ENCODE data around the gene ZNF343. TPM values are rescaled to one million over a fixed set of nuclear protein-coding genes. Genes with fewer than 3 reads are reported as not detected.

Gene ZNF343
- total and polyA plus RNA-seq, 2 of the 8 experiments (the other 6 are each of a cell fraction or from before 2014, with no cell fraction given) = 1.8 to 5.0 TPM

DNA sequence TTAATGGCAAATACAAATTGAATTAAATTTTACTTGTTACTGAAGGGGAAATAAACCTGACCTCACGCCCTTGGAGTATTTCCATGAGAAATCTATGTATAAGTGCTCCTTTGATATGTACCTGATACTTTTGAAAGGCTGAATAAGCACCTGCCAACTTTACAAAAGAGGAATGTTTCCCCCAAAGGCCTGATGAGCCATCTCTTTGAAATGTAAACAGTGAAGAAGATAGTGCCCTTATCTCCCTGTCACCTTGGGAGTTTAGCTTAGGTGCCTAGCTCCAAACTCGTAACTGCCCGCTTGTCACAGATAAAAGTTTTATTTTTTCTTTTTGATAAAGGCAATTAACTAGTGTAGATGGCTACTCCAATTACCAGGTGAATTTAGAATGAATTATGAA is 1.1 kb upstream of the ZNF343 start:
- H2AK5ac ChIP-seq (ENCODE audit: low read depth, low read length) = no peak overlapping the region
- no peak overlapping the region for H2BK120ac ChIP-seq (replicated peaks; ENCODE audit: low read depth, low read length)
- H3K23me2 ChIP-seq (ENCODE audit: low read depth, low read length) = peaks cover 8% of the 10 kb centered on the region; the same call in 1 of the 2 replicates
- no peak overlapping the region for H3K27ac ChIP-seq (ENCODE audit: low read depth, low read length)
- DNase-seq (ENCODE audit: low read depth in 1 of 2, low spot score in 2 of 2) (peak in 1 of 2 experiments; percentile 33), FAIRE-seq (no peak)
- peak overlapping the region in 2 of 4 experiments; percentile 78 to 81; a peak in 3 of 8 replicates for H3K4me3 ChIP-seq (ENCODE audit: extremely low read depth in 1 of 4, insufficient read depth in 2 of 4, low read depth in 3 of 4, low read length in 4 of 4)
- ChIA-PET POLR2A (ENCODE audit: partially characterized antibody) (interaction anchor here (1.2 to 2.9 kb wide), 2 partner anchors 13 to 40 kb away, joined by 3 to 19 read pairs; partner anchors contain the start of gene SNRPB), CTCF (ENCODE audit: partially characterized antibody) (interaction anchor here (0.6 to 3.9 kb wide), 5 partner anchors 11 to 123 kb away, joined by 3 to 22 read pairs (median 3); no protein-coding TSS in a partner anchor)
- H2AFZ ChIP-seq (ENCODE audit: low read length) = no peak overlapping the region
- H3K79me1 ChIP-seq (ENCODE audit: low read depth, low read length) = no peaks in the 10 kb centered on the region
- no peaks in the 10 kb centered on the region for H3K9me3 ChIP-seq (ENCODE audit: insufficient read depth in 2 of 2, low read depth in 1 of 2, low read length in 1 of 2)
- H4K20me1 ChIP-seq (replicated peaks in 1 of 2; ENCODE audit: control insufficient read depth in 1 of 2, insufficient read depth in 2 of 2, low read length in 2 of 2) = peaks cover 0 to 4% of the 10 kb centered on the region in 2 experiments
- H2BK15ac ChIP-seq (ENCODE audit: low read length) = no peak overlapping the region
- no peak overlapping the region for H2BK5ac ChIP-seq (ENCODE audit: low read depth, low read length)
- no peak overlapping the region for H4K5ac ChIP-seq (ENCODE audit: insufficient read length, low read depth, low read length)
- no peak overlapping the region for H2BK20ac ChIP-seq (ENCODE audit: low read length)
- H3K14ac ChIP-seq (ENCODE audit: insufficient read length) = no peak overlapping the region
- H2BK12ac ChIP-seq (ENCODE audit: low read depth, low read length) = no peak overlapping the region
- H3K18ac ChIP-seq (ENCODE audit: extremely low read depth, low read length) = no peak overlapping the region
- H3K36me3 ChIP-seq (ENCODE audit: control insufficient read depth in 2 of 4, insufficient read depth in 4 of 4, low read length in 3 of 4) = 0 out of 8 replicates have a peak, but pooled peaks cover 0 to 2% (median 0%) of the 10 kb centered on the region in 4 experiments
- peaks cover 0 to 5% (median 2%) of the 10 kb centered on the region in 4 experiments; a peak in 3 of 7 replicates for H3K4me1 ChIP-seq (replicated peaks in 1 of 4; ENCODE audit: control insufficient read depth in 3 of 4, insufficient read depth in 4 of 4, low read length in 3 of 4)
- no peak overlapping the region for H3K56ac ChIP-seq (replicated peaks; ENCODE audit: insufficient read length, low read depth, low read length)
- H3K9ac ChIP-seq (replicated peaks in 1 of 4; ENCODE audit: extremely low read depth in 1 of 4, low read depth in 3 of 4, low read length in 3 of 4) = no peak overlapping the region
- peaks cover 28 to 68% (median 56%) of the 10 kb centered on the region in 4 experiments for H3K27me3 ChIP-seq (replicated peaks in 1 of 4; ENCODE audit: control insufficient read depth in 3 of 4, extremely low read depth in 1 of 4, insufficient read depth in 3 of 4, low read length in 3 of 4)
- peak overlapping the region; percentile 87 to 95; a peak in 3 of 4 replicates for H3K4me2 ChIP-seq (ENCODE audit: insufficient read depth in 1 of 2, low read depth in 2 of 2, low read length in 2 of 2)
- H4K91ac ChIP-seq (replicated peaks; ENCODE audit: insufficient read length, low read length) = no peak overlapping the region
- H3K23ac ChIP-seq (ENCODE audit: insufficient read length) = no peak overlapping the region
- WGBS, 2 experiments (ENCODE audit: extremely low coverage in 1 of 2, insufficient coverage in 1 of 2, insufficient read length in 1 of 2, insufficient replicate concordance in 2 of 2, low coverage in 1 of 2, low lambda C conversion rate in 2 of 2, missing lambda C conversion rate in 1 of 2) = 15% methylated on average over 3 of the region's 3 CpGs; no CpG with 5 or more reads in 1 of the 2 experiments
- H3K79me2 ChIP-seq (ENCODE audit: control insufficient read depth in 1 of 2, insufficient read depth in 2 of 2, low read length in 2 of 2) = no peaks in the 10 kb centered on the region
- H3K4ac ChIP-seq (replicated peaks; ENCODE audit: insufficient read length, low read depth, low read length) = no peak overlapping the region
- H4K8ac ChIP-seq (ENCODE audit: extremely low read depth, insufficient read depth, low read length) = no peak overlapping the region
- 0 out of 2 replicates have a peak, but pooled peaks have one; percentile 54 for TF ChIP-seq SP1 (IDR thresholded peaks at IDR 0.05; ENCODE audit: low read depth, low read length)
- TF ChIP-seq SIN3A (conservative IDR thresholded peaks at IDR 0.05 in 1 of 2, IDR thresholded peaks at IDR 0.05 in 1 of 2; ENCODE audit: low read depth in 1 of 2, low read length in 2 of 2) = no peak
- 0 out of 2 replicates have a peak, but pooled peaks have one; percentile 48 for TF ChIP-seq POU5F1 (IDR thresholded peaks at IDR 0.05; ENCODE audit: low read depth, low read length)
- TF ChIP-seq, protein P1, sequence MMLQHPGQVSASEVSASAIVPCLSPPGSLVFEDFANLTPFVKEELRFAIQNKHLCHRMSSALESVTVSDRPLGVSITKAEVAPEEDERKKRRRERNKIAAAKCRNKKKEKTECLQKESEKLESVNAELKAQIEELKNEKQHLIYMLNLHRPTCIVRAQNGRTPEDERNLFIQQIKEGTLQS (IDR thresholded peaks at IDR 0.05; ENCODE audit: insufficient read depth, low read depth, low read length) = no peak
- no peak for TF ChIP-seq TAF7 (optimal IDR thresholded peaks at IDR 0.05; ENCODE audit: borderline replicate concordance, low read depth, low read length)
- TF ChIP-seq CEBPB (IDR thresholded peaks at IDR 0.05; ENCODE audit: low read depth, low read length) = no peak
- no peak for TF ChIP-seq SP2 (IDR thresholded peaks at IDR 0.05; ENCODE audit: low read length)
- no peak for TF ChIP-seq HDAC6 (IDR thresholded peaks at IDR 0.05; ENCODE audit: low read depth, low read length)
- no peak for TF ChIP-seq NRF1 (IDR thresholded peaks at IDR 0.05; ENCODE audit: low read depth, low read length)
- TF ChIP-seq TBP (IDR thresholded peaks at IDR 0.05; ENCODE audit: low read depth, low read length) = no peak
- TF ChIP-seq CBX8 (IDR thresholded peaks at IDR 0.05; ENCODE audit: borderline replicate concordance, low read depth, low read length) = no peak
- no peak for TF ChIP-seq BACH1 (IDR thresholded peaks at IDR 0.05; ENCODE audit: low read length)
- TF ChIP-seq TCF12 (IDR thresholded peaks at IDR 0.05; ENCODE audit: low read depth, low read length) = peak; percentile 83; the same call in 1 of the 2 replicates

All from H1 (cell line).